GM23338 (cell line): ENCODE results near the gene ATP9B. TPM values are rescaled to one million over a fixed set of nuclear protein-coding genes. Genes with fewer than 3 reads are reported as not detected.

Source experiments
- ATAC-seq: fragments of 200-7000 bp; cut with Tn5 transposase; 3 replicates; pipeline ENCODE4 v1.9.1; 2020
- DNase-seq: peaks from one replicate; pipeline ENCODE4 v3.0.0-alpha.2; 2015; ENCODE audit warnings: low spot score
- H2AFZ ChIP-seq: fragments of 200-600 bp; sonication (generic); 2 replicates; pipeline ENCODE4 v1.8.0; 2016; ENCODE audit warnings: antibody characterized with exemption, mild to moderate bottlenecking, moderate library complexity
- H3F3A ChIP-seq: fragments of 200-600 bp; sonication (generic); replicated peaks from 2 replicates; pipeline ENCODE4 v1.8.0; 2017; ENCODE audit warnings: antibody characterized with exemption, mixed run types, low read depth
- H3K27ac ChIP-seq: fragments of 200-600 bp; sonication (generic); 2 replicates; pipeline ENCODE4 v1.6.1; 2016; ENCODE audit warnings: low read depth
- H3K27me3 ChIP-seq: fragments of 200-600 bp; sonication (generic); 2 replicates; pipeline ENCODE4 v1.8.0; 2016; ENCODE audit warnings: mild to moderate bottlenecking, mixed run types, moderate library complexity; ENCODE audit not compliant: insufficient read depth
- H3K36me3 ChIP-seq: fragments of 200-600 bp; sonication (generic); 2 replicates; pipeline ENCODE4 v1.8.0; 2016; ENCODE audit warnings: mild to moderate bottlenecking; ENCODE audit not compliant: insufficient read depth
- H3K4me1 ChIP-seq: fragments of 200-600 bp; sonication (generic); 2 replicates; pipeline ENCODE4 v1.8.0; 2016; ENCODE audit warnings: mild to moderate bottlenecking, moderate library complexity; ENCODE audit not compliant: insufficient read depth
- H3K4me2 ChIP-seq: fragments of 200-600 bp; sonication (generic); 2 replicates; pipeline ENCODE4 v1.7.1; 2017; ENCODE audit warnings: mixed run types
- H3K4me3 ChIP-seq: fragments of 200-600 bp; sonication (generic); 2 replicates; pipeline ENCODE4 v1.6.1; 2016; ENCODE audit warnings: mixed run types
- H3K79me2 ChIP-seq: fragments of 200-600 bp; sonication (generic); replicated peaks from 2 replicates; pipeline ENCODE4 v1.8.0; 2017; ENCODE audit warnings: mild to moderate bottlenecking; ENCODE audit not compliant: insufficient read depth
- H3K9me2 ChIP-seq: fragments of 200-600 bp; sonication (generic); 2 replicates; pipeline ENCODE4 v1.8.0; 2017; ENCODE audit not compliant: insufficient read depth
- H4K20me1 ChIP-seq: fragments of 200-600 bp; sonication (generic); replicated peaks from 2 replicates; pipeline ENCODE4 v1.8.0; 2017; ENCODE audit warnings: mild to moderate bottlenecking; ENCODE audit not compliant: insufficient read depth
- H3K27ac Mint-ChIP-seq: 2 replicates; pipeline ENCODE4 v1.8.0; 2020; ENCODE audit warnings: inconsistent platforms, mild to moderate bottlenecking, moderate library complexity, mixed read lengths
- H3K27me3 Mint-ChIP-seq: 3 replicates; pipeline ENCODE4 v1.8.0; 2022; ENCODE audit warnings: low read depth, mild to moderate bottlenecking, moderate library complexity, mixed read lengths, inconsistent platforms; ENCODE audit not compliant: insufficient read depth, poor library complexity
- H3K36me3 Mint-ChIP-seq: 3 replicates; pipeline ENCODE4 v1.8.0; 2021; ENCODE audit warnings: low read depth, mild to moderate bottlenecking, inconsistent platforms, moderate library complexity, mixed read lengths
- H3K4me1 Mint-ChIP-seq: 3 replicates; pipeline ENCODE4 v1.8.0; 2020; ENCODE audit warnings: mild to moderate bottlenecking, inconsistent platforms, mixed read lengths
- H3K4me3 Mint-ChIP-seq: 3 replicates; pipeline ENCODE4 v1.8.0; 2021; ENCODE audit warnings: moderate library complexity, mild to moderate bottlenecking, inconsistent platforms, mixed read lengths
- H3K9me3 Mint-ChIP-seq: 3 replicates; pipeline ENCODE4 v1.8.0; 2020; ENCODE audit warnings: moderate library complexity, mild to moderate bottlenecking, inconsistent platforms, mixed read lengths
- CREB1 ChIP-seq: fragments of 250-450 bp; sonication (Bioruptor Pico); IDR thresholded peaks from 2 replicates; pipeline ENCODE4 v1.5.0; 2020; ENCODE audit warnings: low read depth, mild to moderate bottlenecking, moderate library complexity
- ETS1 ChIP-seq: IDR thresholded peaks from 2 replicates; pipeline ENCODE4 v1.6.1; 2016; ENCODE audit warnings: antibody characterized with exemption
- EZH2 ChIP-seq: fragments of 200-600 bp; sonication (generic); IDR thresholded peaks from one replicate; pipeline ENCODE4 v1.8.0; 2017; ENCODE audit warnings: antibody characterized with exemption, mild to moderate bottlenecking, low read depth; ENCODE audit not compliant: unreplicated experiment
- EZH2phosphoT487 ChIP-seq: fragments of 200-600 bp; sonication (generic); IDR thresholded peaks from one replicate; pipeline ENCODE4 v1.8.1; 2018; ENCODE audit warnings: antibody characterized with exemption; ENCODE audit not compliant: unreplicated experiment
- JUNB ChIP-seq: IDR thresholded peaks from one replicate; pipeline ENCODE4 v1.6.1; 2016; ENCODE audit warnings: antibody characterized with exemption; ENCODE audit not compliant: unreplicated experiment
- NANOG ChIP-seq: IDR thresholded peaks from 2 replicates; pipeline ENCODE4 v1.6.1; 2016; ENCODE audit warnings: antibody characterized with exemption, borderline replicate concordance
- POLR2AphosphoS5 ChIP-seq: IDR thresholded peaks from 2 replicates; pipeline ENCODE4 v1.6.1; 2016; ENCODE audit warnings: antibody characterized with exemption, low read depth
- STAT1 ChIP-seq: IDR thresholded peaks from one replicate; pipeline ENCODE4 v1.6.1; 2016; ENCODE audit warnings: antibody characterized with exemption; ENCODE audit not compliant: unreplicated experiment
- ZNF114 ChIP-seq: fragments of 250-450 bp; sonication (Bioruptor Pico); IDR thresholded peaks from 2 replicates; pipeline ENCODE4 v1.5.0; 2020; ENCODE audit warnings: mild to moderate bottlenecking, moderate library complexity
- ZNF331 ChIP-seq: fragments of 250-450 bp; sonication (Bioruptor Pico); IDR thresholded peaks from 2 replicates; pipeline ENCODE4 v1.5.0; 2020; ENCODE audit warnings: low read depth, mild to moderate bottlenecking, moderate library complexity
- polyA plus RNA-seq: library from polyadenylated mRNA; unstranded; fragments of >200 nt; fragmentation: Nextera tagmentation; extraction: Ambion mirVana; gene quantifications from 2 replicates; pipeline ENCODE4 v1.2.1, GENCODE V29; 2016
- total RNA-seq: library from RNA; depleted of rRNA; stranded (reverse); fragments of >200 nt; shearing (Covaris generic); gene quantifications from 2 replicates; pipeline ENCODE4 v1.2.3, GENCODE V29; 2014
- TF ChIP-seq, protein P1 (sequence below), 2 experiments: fragments of 200-600 bp in 1 of 2; sonication (generic) in 1 of 2; conservative IDR thresholded peaks; 2 replicates each; pipeline versions ENCODE4 v1.5.1 to v1.6.1; 2016 to 2017; ENCODE audit warnings: antibody characterized with exemption in 2 of 2, low read depth in 2 of 2, mild to moderate bottlenecking in 2 of 2, moderate library complexity in 1 of 2
- TF ChIP-seq, protein P2 (sequence below): IDR thresholded peaks from one replicate; pipeline ENCODE4 v1.6.1; 2018; ENCODE audit warnings: antibody characterized with exemption; ENCODE audit not compliant: unreplicated experiment

The ATP9B gene
- total and polyA plus RNA-seq, 2 experiments from 2014 or later, result 14.2 to 25.6 TPM

DNA sequence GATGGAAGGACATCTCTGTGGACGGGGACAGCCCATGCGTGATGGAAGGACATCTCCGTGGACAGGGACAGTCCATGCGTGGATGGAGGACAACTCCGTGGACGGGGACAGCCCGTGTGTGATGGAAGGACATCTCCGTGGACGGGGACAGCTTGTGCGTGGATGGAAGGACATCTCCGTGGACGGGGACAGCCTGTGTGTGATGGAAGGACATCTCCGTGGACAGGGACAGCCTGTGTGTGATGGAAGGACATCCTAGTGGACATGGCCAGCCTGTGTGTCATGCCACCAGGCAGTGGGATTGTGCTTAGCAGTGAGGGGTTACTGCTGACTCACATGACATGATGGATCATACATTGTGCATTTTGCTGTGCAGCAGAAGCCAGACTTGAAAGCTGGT is 296.5 kb downstream of the ATP9B start (continued):
- TF ChIP-seq CREB1, result no peak
- TF ChIP-seq ZNF114 (CRISPR knock-in tag), result no peak
- no peak for TF ChIP-seq ZNF331
- TF ChIP-seq, protein P1, sequence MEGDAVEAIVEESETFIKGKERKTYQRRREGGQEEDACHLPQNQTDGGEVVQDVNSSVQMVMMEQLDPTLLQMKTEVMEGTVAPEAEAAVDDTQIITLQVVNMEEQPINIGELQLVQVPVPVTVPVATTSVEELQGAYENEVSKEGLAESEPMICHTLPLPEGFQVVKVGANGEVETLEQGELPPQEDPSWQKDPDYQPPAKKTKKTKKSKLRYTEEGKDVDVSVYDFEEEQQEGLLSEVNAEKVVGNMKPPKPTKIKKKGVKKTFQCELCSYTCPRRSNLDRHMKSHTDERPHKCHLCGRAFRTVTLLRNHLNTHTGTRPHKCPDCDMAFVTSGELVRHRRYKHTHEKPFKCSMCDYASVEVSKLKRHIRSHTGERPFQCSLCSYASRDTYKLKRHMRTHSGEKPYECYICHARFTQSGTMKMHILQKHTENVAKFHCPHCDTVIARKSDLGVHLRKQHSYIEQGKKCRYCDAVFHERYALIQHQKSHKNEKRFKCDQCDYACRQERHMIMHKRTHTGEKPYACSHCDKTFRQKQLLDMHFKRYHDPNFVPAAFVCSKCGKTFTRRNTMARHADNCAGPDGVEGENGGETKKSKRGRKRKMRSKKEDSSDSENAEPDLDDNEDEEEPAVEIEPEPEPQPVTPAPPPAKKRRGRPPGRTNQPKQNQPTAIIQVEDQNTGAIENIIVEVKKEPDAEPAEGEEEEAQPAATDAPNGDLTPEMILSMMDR (conservative IDR thresholded peaks at IDR 0.05; ENCODE audit: low read depth in 2 of 2), result no peak
- no peak for TF ChIP-seq ETS1
- TF ChIP-seq EZH2phosphoT487, result no peak
- TF ChIP-seq STAT1, result no peak
- TF ChIP-seq, protein P2, sequence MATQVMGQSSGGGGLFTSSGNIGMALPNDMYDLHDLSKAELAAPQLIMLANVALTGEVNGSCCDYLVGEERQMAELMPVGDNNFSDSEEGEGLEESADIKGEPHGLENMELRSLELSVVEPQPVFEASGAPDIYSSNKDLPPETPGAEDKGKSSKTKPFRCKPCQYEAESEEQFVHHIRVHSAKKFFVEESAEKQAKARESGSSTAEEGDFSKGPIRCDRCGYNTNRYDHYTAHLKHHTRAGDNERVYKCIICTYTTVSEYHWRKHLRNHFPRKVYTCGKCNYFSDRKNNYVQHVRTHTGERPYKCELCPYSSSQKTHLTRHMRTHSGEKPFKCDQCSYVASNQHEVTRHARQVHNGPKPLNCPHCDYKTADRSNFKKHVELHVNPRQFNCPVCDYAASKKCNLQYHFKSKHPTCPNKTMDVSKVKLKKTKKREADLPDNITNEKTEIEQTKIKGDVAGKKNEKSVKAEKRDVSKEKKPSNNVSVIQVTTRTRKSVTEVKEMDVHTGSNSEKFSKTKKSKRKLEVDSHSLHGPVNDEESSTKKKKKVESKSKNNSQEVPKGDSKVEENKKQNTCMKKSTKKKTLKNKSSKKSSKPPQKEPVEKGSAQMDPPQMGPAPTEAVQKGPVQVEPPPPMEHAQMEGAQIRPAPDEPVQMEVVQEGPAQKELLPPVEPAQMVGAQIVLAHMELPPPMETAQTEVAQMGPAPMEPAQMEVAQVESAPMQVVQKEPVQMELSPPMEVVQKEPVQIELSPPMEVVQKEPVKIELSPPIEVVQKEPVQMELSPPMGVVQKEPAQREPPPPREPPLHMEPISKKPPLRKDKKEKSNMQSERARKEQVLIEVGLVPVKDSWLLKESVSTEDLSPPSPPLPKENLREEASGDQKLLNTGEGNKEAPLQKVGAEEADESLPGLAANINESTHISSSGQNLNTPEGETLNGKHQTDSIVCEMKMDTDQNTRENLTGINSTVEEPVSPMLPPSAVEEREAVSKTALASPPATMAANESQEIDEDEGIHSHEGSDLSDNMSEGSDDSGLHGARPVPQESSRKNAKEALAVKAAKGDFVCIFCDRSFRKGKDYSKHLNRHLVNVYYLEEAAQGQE, result no peak

GRCh38 chr18:79366177-79367094 is 297.2 kb downstream of the ATP9B start:
- Histone ChIP-seq H3F3A (no peaks in the 10 kb centered on the region), H3K4me2 (no peak overlapping the region), H3K9me2 (no peaks in the 10 kb centered on the region), H3K27me3 (no peaks in the 10 kb centered on the region), H2AFZ (no peak overlapping the region), H3K4me3 (no peak overlapping the region), H3K36me3 (no peaks in the 10 kb centered on the region), H3K79me2 (no peaks in the 10 kb centered on the region), H3K27ac (no peak overlapping the region), H3K4me1 (peaks cover 6% of the 10 kb centered on the region; the same call in 1 of the 2 replicates), H4K20me1 (no peaks in the 10 kb centered on the region)
- H3K4me3 Mint-ChIP-seq, result no peak overlapping the region
- peaks cover 10% of the 10 kb centered on the region; the same call in 2 of the 3 replicates for H3K4me1 Mint-ChIP-seq
- no peaks in the 10 kb centered on the region for H3K9me3 Mint-ChIP-seq
- H3K27ac Mint-ChIP-seq, result no peak overlapping the region
- peaks cover 16% of the 10 kb centered on the region for H3K36me3 Mint-ChIP-seq
- DNase-seq (no peak), ATAC-seq (no peak)
- H3K27me3 Mint-ChIP-seq, result peaks cover 7% of the 10 kb centered on the region
- TF ChIP-seq EZH2 (no peak), ETS1 (no peak), NANOG (no peak), STAT1 (no peak), POLR2AphosphoS5 (no peak), ZNF114 (CRISPR knock-in tag) (no peak), JUNB (no peak), ZNF331 (no peak)
- TF ChIP-seq, protein P1 (conservative IDR thresholded peaks at IDR 0.05; ENCODE audit: low read depth in 2 of 2), result no peak
- TF ChIP-seq, protein P2, result no peak
